Thoracic aorta (tissue), 2 donors: ENCODE measurements around the gene PMEPA1. TPM values are rescaled to one million over a fixed set of nuclear protein-coding genes. Genes with fewer than 3 reads are reported as not detected.

ENCODE experiments used
- ATAC-seq: fragments of 150-250 bp; one replicate; pipeline ENCODE4 v1.8.0; 2017; ENCODE audit warnings: low read depth; ENCODE audit not compliant: insufficient number of reproducible peaks, low FRiP score
- DNase-seq: peaks from one replicate; pipeline ENCODE4 v3.0.0-alpha.2; 2020; ENCODE audit warnings: low spot score
- H3K27ac ChIP-seq, 2 donors: fragments of 200-600 bp; sonication (generic); 1 replicate in 1 of 2; 2 replicates in 1 of 2; pipeline ENCODE4 v1.5.1; 2016; ENCODE audit warnings: mild to moderate bottlenecking in 2 of 2, moderate library complexity in 2 of 2
- H3K27me3 ChIP-seq: fragments of 200-600 bp; sonication (generic); replicated peaks from 2 replicates; pipeline ENCODE4 v1.6.0; 2016; ENCODE audit warnings: mild to moderate bottlenecking; ENCODE audit not compliant: insufficient read depth
- H3K36me3 ChIP-seq: fragments of 200-600 bp; sonication (generic); one replicate; pipeline ENCODE4 v1.5.1; 2016
- H3K4me1 ChIP-seq, 2 donors: fragments of 200-600 bp; sonication (generic); 1 replicate in 1 of 2; 2 replicates in 1 of 2; pipeline versions ENCODE4 v1.5.1 to v1.6.0; 2016; ENCODE audit warnings: low read depth in 2 of 2, mild to moderate bottlenecking in 1 of 2; ENCODE audit not compliant: control insufficient read depth in 1 of 2
- H3K4me3 ChIP-seq: fragments of 200-600 bp; sonication (generic); 2 replicates; pipeline ENCODE4 v1.5.1; 2016; ENCODE audit warnings: mild to moderate bottlenecking
- H3K9me3 ChIP-seq: fragments of 200-600 bp; sonication (generic); 2 replicates; pipeline ENCODE4 v1.5.1; 2016
- total RNA-seq, 2 donors: library from RNA; depleted of rRNA; stranded (reverse); fragments of >200 nt; gene quantifications; one replicate each; pipeline versions ENCODE4 v1.1.0 to v1.2.3, GENCODE V29; 2016
- TF ChIP-seq, protein P1 (sequence below): fragments of 200-600 bp; sonication (generic); IDR thresholded peaks from one replicate; pipeline ENCODE4 v1.5.1; 2019; ENCODE audit warnings: antibody characterized with exemption

PMEPA1 gene
- total RNA-seq, 2 donors from 2014 or later = 68.4 to 104 TPM

DNA sequence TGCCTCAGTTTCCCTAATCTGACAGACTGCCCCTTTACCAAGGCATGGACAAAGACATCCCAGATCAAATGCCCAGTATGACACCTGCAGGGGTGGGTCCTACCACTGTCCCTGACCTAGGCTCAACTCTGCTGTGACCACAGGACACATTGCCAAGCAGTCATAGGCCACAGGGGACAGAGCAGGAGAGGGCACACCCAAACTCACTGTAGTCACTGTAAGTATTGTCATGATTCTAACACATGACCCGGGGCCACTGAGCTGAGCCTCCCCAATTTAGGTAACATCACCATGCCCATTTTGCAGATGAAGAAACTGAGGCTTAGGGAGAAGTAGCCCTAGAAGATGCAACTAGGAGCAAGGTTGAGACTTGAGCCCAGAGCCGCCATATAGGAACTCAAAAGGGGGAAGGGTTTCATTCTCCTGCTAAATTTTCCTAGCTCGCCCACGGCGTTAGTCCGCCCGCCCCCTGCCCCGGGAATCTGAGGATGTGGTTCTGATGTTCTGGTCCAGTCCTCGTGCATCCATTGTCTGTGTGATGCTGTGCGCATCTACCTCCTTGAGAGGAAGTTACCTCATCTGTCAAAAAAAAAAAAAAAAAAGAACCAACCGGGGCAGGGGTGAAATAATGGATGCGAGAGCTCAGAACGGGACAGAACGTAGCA, 44.8 kb downstream of the PMEPA1 start:
- Histone ChIP-seq H3K27me3 (no peaks in the 10 kb centered on the region), H3K4me3 (no peak overlapping the region), H3K36me3 (no peaks in the 10 kb centered on the region), H3K4me1 (peaks cover 29 to 90% of the 10 kb centered on the region in 2 donors), H3K27ac (peak overlapping the region in 1 of 2 donors; percentile 66), H3K9me3 (no peaks in the 10 kb centered on the region)
- TF ChIP-seq, protein P1, sequence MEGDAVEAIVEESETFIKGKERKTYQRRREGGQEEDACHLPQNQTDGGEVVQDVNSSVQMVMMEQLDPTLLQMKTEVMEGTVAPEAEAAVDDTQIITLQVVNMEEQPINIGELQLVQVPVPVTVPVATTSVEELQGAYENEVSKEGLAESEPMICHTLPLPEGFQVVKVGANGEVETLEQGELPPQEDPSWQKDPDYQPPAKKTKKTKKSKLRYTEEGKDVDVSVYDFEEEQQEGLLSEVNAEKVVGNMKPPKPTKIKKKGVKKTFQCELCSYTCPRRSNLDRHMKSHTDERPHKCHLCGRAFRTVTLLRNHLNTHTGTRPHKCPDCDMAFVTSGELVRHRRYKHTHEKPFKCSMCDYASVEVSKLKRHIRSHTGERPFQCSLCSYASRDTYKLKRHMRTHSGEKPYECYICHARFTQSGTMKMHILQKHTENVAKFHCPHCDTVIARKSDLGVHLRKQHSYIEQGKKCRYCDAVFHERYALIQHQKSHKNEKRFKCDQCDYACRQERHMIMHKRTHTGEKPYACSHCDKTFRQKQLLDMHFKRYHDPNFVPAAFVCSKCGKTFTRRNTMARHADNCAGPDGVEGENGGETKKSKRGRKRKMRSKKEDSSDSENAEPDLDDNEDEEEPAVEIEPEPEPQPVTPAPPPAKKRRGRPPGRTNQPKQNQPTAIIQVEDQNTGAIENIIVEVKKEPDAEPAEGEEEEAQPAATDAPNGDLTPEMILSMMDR = no peak
- no peak for DNase-seq
- ATAC-seq = no peak

DNA sequence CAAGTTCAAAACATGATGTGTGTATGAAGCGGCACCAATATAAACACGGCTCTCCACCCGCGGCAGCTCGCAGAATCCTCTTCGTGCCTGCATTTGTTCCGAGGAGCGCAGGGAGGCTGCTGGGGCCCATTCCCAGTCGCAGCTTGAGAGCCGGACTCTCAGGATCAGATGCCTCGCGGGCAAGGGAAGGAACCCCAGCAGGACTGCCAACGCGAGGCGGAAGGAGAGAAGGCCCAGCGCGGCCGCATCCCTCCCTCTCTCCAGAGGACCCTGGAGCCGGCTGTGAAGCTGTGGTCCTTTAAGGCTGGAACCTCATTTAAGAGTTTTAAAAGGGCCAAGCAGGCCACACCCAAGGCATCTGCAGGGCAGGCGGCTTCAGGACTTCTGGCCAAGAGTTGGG, 45.3 kb downstream of the PMEPA1 start:
- Histone ChIP-seq H3K36me3 (peaks cover 5% of the 10 kb centered on the region), H3K4me3 (no peak overlapping the region), H3K9me3 (no peaks in the 10 kb centered on the region), H3K27me3 (no peaks in the 10 kb centered on the region), H3K27ac (peak overlapping the region in 1 of 2 donors; percentile 32), H3K4me1 (peaks cover 29 to 92% of the 10 kb centered on the region in 2 donors)
- ATAC-seq (peak; percentile 5), DNase-seq (no peak)
- TF ChIP-seq, protein P1 = no peak

GRCh38 chr20:57663681-57664451, 45.9 kb downstream of the PMEPA1 start:
- Histone ChIP-seq H3K4me3 (no peak overlapping the region), H3K9me3 (no peaks in the 10 kb centered on the region), H3K27ac (peak overlapping the region in 1 of 2 donors; percentile 47), H3K36me3 (peaks cover 11% of the 10 kb centered on the region), H3K27me3 (no peaks in the 10 kb centered on the region), H3K4me1 (peaks cover 29 to 85% of the 10 kb centered on the region in 2 donors)
- ATAC-seq = no peak
- DNase-seq = no peak
- TF ChIP-seq, protein P1 = no peak

DNA sequence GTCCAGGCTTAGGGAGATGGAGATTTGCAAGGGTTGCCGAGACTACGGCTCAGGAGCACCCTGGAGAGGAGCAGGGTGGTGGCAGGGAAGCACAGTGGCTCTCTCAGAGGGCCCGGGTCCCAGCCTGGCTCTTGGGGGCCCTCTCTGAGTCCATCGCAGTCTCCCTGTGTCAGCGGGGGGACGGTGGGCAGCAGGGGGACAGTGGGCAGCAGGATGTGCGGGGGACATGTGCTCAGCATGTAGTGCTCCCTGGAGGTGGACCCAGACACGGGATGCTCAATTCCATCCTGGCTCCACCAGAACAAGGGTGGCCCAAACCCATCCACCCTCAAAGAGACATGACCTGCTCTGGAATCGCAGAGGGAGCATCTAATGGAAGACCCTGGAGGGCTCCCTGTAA, 46.6 kb downstream of the PMEPA1 start:
- peak overlapping the region in 1 of 2 donors; percentile 47 for H3K27ac ChIP-seq
- H3K27me3 ChIP-seq = no peaks in the 10 kb centered on the region
- peaks cover 28 to 82% of the 10 kb centered on the region in 2 donors for H3K4me1 ChIP-seq
- H3K9me3 ChIP-seq = no peaks in the 10 kb centered on the region
- peaks cover 15% of the 10 kb centered on the region for H3K36me3 ChIP-seq
- no peak for ATAC-seq
- H3K4me3 ChIP-seq = peak overlapping the region; percentile 30
- TF ChIP-seq, protein P1 = no peak
- DNase-seq = no peak

- peak overlapping the region; percentile 30 for H3K4me3 ChIP-seq
- peaks cover 25 to 82% of the 10 kb centered on the region in 2 donors for H3K4me1 ChIP-seq
- TF ChIP-seq, protein P1 = no peak
- H3K36me3 ChIP-seq = peaks cover 21% of the 10 kb centered on the region
- H3K27ac ChIP-seq = peak overlapping the region; percentile 19 to 47
- no peak for DNase-seq
- ATAC-seq = no peak
- no peaks in the 10 kb centered on the region for H3K27me3 ChIP-seq
- no peaks in the 10 kb centered on the region for H3K9me3 ChIP-seq
Observed at GRCh38 chr20:57662456-57663240, 47.2 kb downstream of the PMEPA1 start.
